Gastrocnemius medialis (tissue), 4 donors: Measurements from ENCODE around the gene HNRNPF. TPM values are rescaled to one million over a fixed set of nuclear protein-coding genes. Genes with fewer than 3 reads are reported as not detected.

Source experiments
- ATAC-seq, 2 donors: fragments of 150-250 bp; one replicate each; pipeline ENCODE4 v1.9.1; 2016
- DNase-seq, 2 donors: peaks; one replicate each; pipeline ENCODE4 v3.0.0-alpha.2; 2019
- H3K27ac ChIP-seq, 4 donors: fragments of 200-600 bp; sonication (generic); 1 replicate in 1 of 4; 2 replicates in 3 of 4; pipeline ENCODE4 v1.5.1; 2016 to 2018; ENCODE audit warnings: mild to moderate bottlenecking in 2 of 4, moderate library complexity in 1 of 4
- H3K27me3 ChIP-seq, 3 donors: fragments of 200-600 bp; sonication (generic) in 2 of 3; 1 replicate in 1 of 3; 2 replicates in 2 of 3; pipeline versions ENCODE4 v1.5.1 to v1.6.0; 2016 to 2019; ENCODE audit warnings: mild to moderate bottlenecking in 1 of 3, moderate library complexity in 1 of 3
- H3K36me3 ChIP-seq, 2 donors: fragments of 200-600 bp; sonication (generic) in 1 of 2; one replicate each; pipeline ENCODE4 v1.5.1; 2017 to 2018
- H3K4me1 ChIP-seq, 2 donors: fragments of 200-600 bp; sonication (generic) in 1 of 2; one replicate each; pipeline ENCODE4 v1.5.1; 2016 to 2017; ENCODE audit warnings: mild to moderate bottlenecking in 2 of 2
- H3K4me3 ChIP-seq, 4 donors: fragments of 200-600 bp; sonication (generic) in 3 of 4; 1 replicate in 1 of 4; 2 replicates in 3 of 4; pipeline ENCODE4 v1.5.1; 2016 to 2019; ENCODE audit warnings: mild to moderate bottlenecking in 2 of 4
- H3K9me3 ChIP-seq, 3 donors: fragments of 200-600 bp; sonication (generic) in 2 of 3; 1 replicate in 1 of 3; 2 replicates in 2 of 3; pipeline ENCODE4 v1.5.1; 2016 to 2019
- CTCF ChIP-seq, 5 experiments: fragments of 450-650 bp in 3 of 5; fragments of 200-600 bp in 2 of 5; sonication (generic) in 2 of 5; IDR thresholded peaks in 4 of 5; conservative IDR thresholded peaks in 1 of 5; 1 replicate in 4 of 5; 2 replicates in 1 of 5; pipeline ENCODE4 v1.5.1; 2016 to 2019; ENCODE audit warnings: antibody characterized with exemption in 5 of 5, mild to moderate bottlenecking in 3 of 5, moderate library complexity in 3 of 5
- POLR2A ChIP-seq, 2 donors: fragments of 450-650 bp; IDR thresholded peaks; one replicate each; pipeline ENCODE4 v1.6.1; 2017; ENCODE audit warnings: antibody characterized with exemption in 2 of 2, mild to moderate bottlenecking in 2 of 2, moderate library complexity in 2 of 2
- in situ Hi-C, 4 donors: fragments of 200-750 bp; cut with MboI; loops; one replicate each; pipeline versions ENCODE4 v1.15.0 to v1.8.0; 2017; ENCODE audit warnings: low sequenced_read_pairs in 4 of 4
- intact Hi-C: fragments of 100-400 bp; cut with DNase I; formaldehyde crosslinking; loops from one replicate; pipeline ENCODE4 v1.15.1; 2023; ENCODE audit warnings: low total_unique reads
- total RNA-seq, 4 donors: library from RNA; depleted of rRNA; stranded (reverse); fragments of >200 nt; gene quantifications; one replicate each; pipeline versions ENCODE4 v1.1.0 to v1.2.3, GENCODE V29; 2016

HNRNPF gene
- total RNA-seq, 4 donors from 2014 or later, result 69.2 to 111 (median 90.6) TPM

DNA sequence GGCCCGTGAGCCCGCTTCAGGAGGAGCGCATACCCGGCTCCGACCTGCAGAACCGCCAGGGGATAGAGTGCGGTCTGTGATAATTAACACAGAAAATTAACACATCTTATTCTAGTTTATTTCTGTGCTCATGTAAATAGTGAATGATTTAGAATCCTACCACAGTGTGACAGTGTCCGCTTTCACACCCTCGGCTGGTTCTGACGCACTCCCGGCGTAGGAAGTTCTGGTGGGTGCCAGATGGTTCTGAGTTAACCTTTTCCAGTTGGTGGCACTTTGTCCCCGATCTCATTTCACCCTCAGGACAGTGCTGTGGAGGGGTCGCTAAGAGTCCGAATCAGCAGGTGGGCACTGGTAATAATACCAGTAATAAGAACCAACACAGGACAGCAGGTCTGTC is 65.9 kb downstream of the HNRNPF start:
- H3K9me3 ChIP-seq, result no peaks in the 10 kb centered on the region
- in situ Hi-C loops (no loop called here), intact Hi-C loops (no loop called here)
- ATAC-seq, result no peak
- H3K4me3 ChIP-seq, result no peak overlapping the region
- TF ChIP-seq CTCF (IDR thresholded peaks at IDR 0.05 in 4 of 5, conservative IDR thresholded peaks at IDR 0.05 in 1 of 5) (no peak), POLR2A (IDR thresholded peaks at IDR 0.05) (no peak)
- no peaks in the 10 kb centered on the region for H3K4me1 ChIP-seq
- no peak for DNase-seq
- H3K27ac ChIP-seq, result no peak overlapping the region
- peaks cover 0 to 6% (median 0%) of the 10 kb centered on the region in 3 donors for H3K27me3 ChIP-seq
- no peaks in the 10 kb centered on the region for H3K36me3 ChIP-seq

GRCh38 chr10:43342279-43343125 is 66.5 kb downstream of the HNRNPF start:
- H3K36me3 ChIP-seq, result no peaks in the 10 kb centered on the region
- in situ Hi-C loops (no loop called here), intact Hi-C loops (no loop called here)
- DNase-seq (no peak), ATAC-seq (no peak)
- no peaks in the 10 kb centered on the region for H3K9me3 ChIP-seq
- no peak overlapping the region for H3K4me3 ChIP-seq
- no peak overlapping the region for H3K27ac ChIP-seq
- no peaks in the 10 kb centered on the region for H3K4me1 ChIP-seq
- TF ChIP-seq CTCF (IDR thresholded peaks at IDR 0.05 in 4 of 5, conservative IDR thresholded peaks at IDR 0.05 in 1 of 5), result no peak
- TF ChIP-seq POLR2A (IDR thresholded peaks at IDR 0.05), result no peak
- H3K27me3 ChIP-seq, result peaks cover 0 to 8% (median 0%) of the 10 kb centered on the region in 3 donors

- no peak for TF ChIP-seq CTCF (IDR thresholded peaks at IDR 0.05 in 4 of 5, conservative IDR thresholded peaks at IDR 0.05 in 1 of 5)
- TF ChIP-seq POLR2A (IDR thresholded peaks at IDR 0.05), result no peak
- no peak for ATAC-seq
- no peaks in the 10 kb centered on the region for H3K36me3 ChIP-seq
- H3K4me3 ChIP-seq, result no peak overlapping the region
- H3K27ac ChIP-seq, result no peak overlapping the region
- H3K27me3 ChIP-seq, result peaks cover 0 to 8% (median 0%) of the 10 kb centered on the region in 3 donors
- in situ Hi-C loops, result no loop called here
- intact Hi-C loops, result no loop called here
- no peaks in the 10 kb centered on the region for H3K4me1 ChIP-seq
- DNase-seq, result no peak
- no peaks in the 10 kb centered on the region for H3K9me3 ChIP-seq
Observed at GRCh38 chr10:43341450-43341849, 67.5 kb downstream of the HNRNPF start.

DNA sequence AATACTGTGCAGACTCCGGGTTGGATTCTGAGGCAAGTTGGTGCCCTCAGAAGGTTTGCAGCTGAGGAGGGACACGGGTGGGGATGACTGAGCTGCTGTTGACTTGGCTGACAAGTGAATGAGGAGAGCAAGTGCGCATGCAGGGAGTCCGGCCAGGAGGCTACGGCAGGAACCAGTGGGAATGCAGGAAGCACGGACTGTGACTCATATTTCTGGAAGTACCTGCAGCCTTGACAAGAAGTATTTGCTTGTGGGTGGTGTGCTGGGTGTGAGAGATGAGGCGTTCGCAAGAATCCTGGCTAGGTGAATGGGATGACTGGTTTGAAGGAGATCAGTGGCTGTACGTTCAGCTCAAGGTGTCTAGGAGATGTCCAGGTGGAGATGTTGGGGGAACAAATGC is 68.4 kb downstream of the HNRNPF start:
- Histone ChIP-seq H3K27me3 (peaks cover 0 to 8% (median 0%) of the 10 kb centered on the region in 3 donors), H3K4me1 (no peaks in the 10 kb centered on the region), H3K27ac (no peak overlapping the region), H3K4me3 (no peak overlapping the region), H3K36me3 (no peaks in the 10 kb centered on the region), H3K9me3 (no peaks in the 10 kb centered on the region)
- intact Hi-C loops, result no loop called here
- ATAC-seq (no peak), DNase-seq (no peak)
- TF ChIP-seq POLR2A (IDR thresholded peaks at IDR 0.05), result no peak
- TF ChIP-seq CTCF (IDR thresholded peaks at IDR 0.05 in 4 of 5, conservative IDR thresholded peaks at IDR 0.05 in 1 of 5), result no peak
- in situ Hi-C loops, result no loop called here
